ENCODE data around the gene ZNF143.

- TF ChIP-seq CTCF (IDR thresholded peaks at IDR 0.05; ENCODE audit: insufficient read depth, low read depth, low read length) (no peak), EZH2 (IDR thresholded peaks at IDR 0.05; ENCODE audit: insufficient read depth, low read length) (no peak)
Measured at GRCh38 chr11:9461760-9462134, 935 bp downstream of the ZNF143 start.
